Ovary (tissue), 9 donors: ENCODE results near the gene ARHGAP4. TPM values are rescaled to one million over a fixed set of nuclear protein-coding genes. Genes with fewer than 3 reads are reported as not detected.

ENCODE experiments used
- DNase-seq, 5 donors: peaks; one replicate each; pipeline ENCODE4 v3.0.0-alpha.2; 2019 to 2020
- H3K27ac ChIP-seq, 2 donors: fragments of 200-600 bp; one replicate each; pipeline versions ENCODE4 v1.5.1 to v1.8.0; 2019 to 2022
- H3K27me3 ChIP-seq: fragments of 200-600 bp; one replicate; pipeline ENCODE4 v1.8.0; 2022
- H3K36me3 ChIP-seq: fragments of 200-600 bp; sonication (generic); one replicate; pipeline ENCODE4 v1.5.1; 2019
- H3K4me1 ChIP-seq: one replicate; pipeline ENCODE4 v1.8.1; 2013; ENCODE audit warnings: mild to moderate bottlenecking, moderate library complexity; ENCODE audit not compliant: insufficient read depth
- H3K4me3 ChIP-seq: fragments of 200-600 bp; sonication (generic); one replicate; pipeline ENCODE4 v1.5.1; 2017
- H3K9me3 ChIP-seq, 2 donors: fragments of 200-600 bp in 1 of 2; sonication (generic) in 1 of 2; one replicate each; pipeline versions ENCODE4 v1.5.1 to v1.8.1; 2013 to 2019; ENCODE audit warnings: mild to moderate bottlenecking in 1 of 2, moderate library complexity in 1 of 2
- EP300 ChIP-seq: sonication (generic); formaldehyde crosslinking; IDR thresholded peaks from one replicate; pipeline ENCODE4 v1.6.1; 2017; ENCODE audit warnings: antibody characterized with exemption
- POLR2A ChIP-seq: fragments of 450-650 bp; IDR thresholded peaks from one replicate; pipeline ENCODE4 v1.6.1; 2017; ENCODE audit warnings: antibody characterized with exemption, mild to moderate bottlenecking, moderate library complexity
- WGBS, 3 donors: extraction: QIAGEN DNeasy Blood & Tissue Kit in 1 of 3; methylation state at CpG; one replicate each; pipeline versions ENCODE4 v1.1.5 to v1.1.7; 2013 to 2017; 5-methylcytosine and 5-hydroxymethylcytosine counted together
- intact Hi-C, 4 donors: fragments of 100-400 bp; cut with DNase I; formaldehyde crosslinking; loops; one replicate each; pipeline versions ENCODE4 v1.11.0 to v1.15.1; 2022 to 2023
- polyA plus RNA-seq, 2 donors: library from polyadenylated mRNA; stranded (reverse); fragments of 200-250 nt in 1 of 2; fragments of 350-450 nt in 1 of 2; fragmentation: Illumina TruSeq in 1 of 2; extraction: RNeasy Lipid Tissue Mini Kit (QIAGEN cat#74804) in 1 of 2; gene quantifications; one replicate each; pipeline ENCODE4 v1.2.3, GENCODE V29; 2013 to 2014
- total RNA-seq, 7 donors: library from RNA; depleted of rRNA in 2 of 7; stranded (reverse); fragments of >200 nt in 2 of 7; fragmentation: NEBNext Ultra II Directional in 3 of 7; extraction: Animal tissue kit (Norgen Biotek cat#: 25700) in 3 of 7; gene quantifications; one replicate each; pipeline versions ENCODE4 v1.1.0 to v1.2.4, GENCODE V29; 2016 to 2023
- TF ChIP-seq, protein P1 (sequence below), 3 donors: fragments of 450-650 bp in 2 of 3; fragments of 200-600 bp in 1 of 3; IDR thresholded peaks; one replicate each; pipeline versions ENCODE4 v1.5.1 to v1.8.0; 2016 to 2022; ENCODE audit warnings: antibody characterized with exemption in 3 of 3, mild to moderate bottlenecking in 1 of 3
- donor health status: DM: no; HTN: no; CAD: no; lungs with moderate emphysema.
- donor health status: DM: no; HTN: no; CAD: no.
- donor health status: Bipolar disorder and iron deficiency.
- donor health status: DM: yes; HTN: yes; CAD: no.
- donor health status: DM: no; HTN: no; CAD: no.
- donor health status: DM: yes; HTN: yes; CAD: no.

The ARHGAP4 gene
- total and polyA plus RNA-seq, 9 donors, result 1.2 to 22.3 (median 11.4) TPM

DNA sequence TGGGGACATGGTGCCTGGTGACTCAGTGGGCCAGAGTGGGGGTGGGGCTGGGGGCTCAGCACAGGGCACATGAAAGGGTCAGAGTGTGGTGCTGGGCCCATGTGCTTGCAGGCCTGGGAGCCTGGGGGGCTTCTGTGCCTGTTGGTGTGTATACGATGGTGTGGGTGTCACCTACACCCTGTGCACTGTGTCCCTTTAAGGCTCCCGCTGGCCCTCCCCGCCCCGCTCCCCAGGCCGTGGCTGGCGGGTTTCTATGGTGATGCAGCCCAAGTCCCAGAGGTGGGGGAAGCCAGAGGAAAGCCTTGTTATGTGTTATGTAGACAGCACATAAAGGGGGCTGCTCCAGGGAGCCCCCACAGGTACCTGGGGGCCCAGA lies 45.6 kb downstream of the ARHGAP4 start:
- no peaks in the 10 kb centered on the region for H3K36me3 ChIP-seq
- no peaks in the 10 kb centered on the region for H3K27me3 ChIP-seq
- DNase-seq, result no peak
- no peak overlapping the region for H3K4me3 ChIP-seq
- 10 to 56% (median 23%) methylated on average over 1 to 6 of the region's 6 CpGs for WGBS, 3 donors
- no peak overlapping the region for H3K27ac ChIP-seq
- no peaks in the 10 kb centered on the region for H3K9me3 ChIP-seq
- intact Hi-C loops, result no loop called here
- H3K4me1 ChIP-seq, result no peaks in the 10 kb centered on the region
- TF ChIP-seq EP300 (no peak), POLR2A (no peak)
- TF ChIP-seq, protein P1, sequence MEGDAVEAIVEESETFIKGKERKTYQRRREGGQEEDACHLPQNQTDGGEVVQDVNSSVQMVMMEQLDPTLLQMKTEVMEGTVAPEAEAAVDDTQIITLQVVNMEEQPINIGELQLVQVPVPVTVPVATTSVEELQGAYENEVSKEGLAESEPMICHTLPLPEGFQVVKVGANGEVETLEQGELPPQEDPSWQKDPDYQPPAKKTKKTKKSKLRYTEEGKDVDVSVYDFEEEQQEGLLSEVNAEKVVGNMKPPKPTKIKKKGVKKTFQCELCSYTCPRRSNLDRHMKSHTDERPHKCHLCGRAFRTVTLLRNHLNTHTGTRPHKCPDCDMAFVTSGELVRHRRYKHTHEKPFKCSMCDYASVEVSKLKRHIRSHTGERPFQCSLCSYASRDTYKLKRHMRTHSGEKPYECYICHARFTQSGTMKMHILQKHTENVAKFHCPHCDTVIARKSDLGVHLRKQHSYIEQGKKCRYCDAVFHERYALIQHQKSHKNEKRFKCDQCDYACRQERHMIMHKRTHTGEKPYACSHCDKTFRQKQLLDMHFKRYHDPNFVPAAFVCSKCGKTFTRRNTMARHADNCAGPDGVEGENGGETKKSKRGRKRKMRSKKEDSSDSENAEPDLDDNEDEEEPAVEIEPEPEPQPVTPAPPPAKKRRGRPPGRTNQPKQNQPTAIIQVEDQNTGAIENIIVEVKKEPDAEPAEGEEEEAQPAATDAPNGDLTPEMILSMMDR (IDR thresholded peaks at IDR 0.05), result no peak

DNA sequence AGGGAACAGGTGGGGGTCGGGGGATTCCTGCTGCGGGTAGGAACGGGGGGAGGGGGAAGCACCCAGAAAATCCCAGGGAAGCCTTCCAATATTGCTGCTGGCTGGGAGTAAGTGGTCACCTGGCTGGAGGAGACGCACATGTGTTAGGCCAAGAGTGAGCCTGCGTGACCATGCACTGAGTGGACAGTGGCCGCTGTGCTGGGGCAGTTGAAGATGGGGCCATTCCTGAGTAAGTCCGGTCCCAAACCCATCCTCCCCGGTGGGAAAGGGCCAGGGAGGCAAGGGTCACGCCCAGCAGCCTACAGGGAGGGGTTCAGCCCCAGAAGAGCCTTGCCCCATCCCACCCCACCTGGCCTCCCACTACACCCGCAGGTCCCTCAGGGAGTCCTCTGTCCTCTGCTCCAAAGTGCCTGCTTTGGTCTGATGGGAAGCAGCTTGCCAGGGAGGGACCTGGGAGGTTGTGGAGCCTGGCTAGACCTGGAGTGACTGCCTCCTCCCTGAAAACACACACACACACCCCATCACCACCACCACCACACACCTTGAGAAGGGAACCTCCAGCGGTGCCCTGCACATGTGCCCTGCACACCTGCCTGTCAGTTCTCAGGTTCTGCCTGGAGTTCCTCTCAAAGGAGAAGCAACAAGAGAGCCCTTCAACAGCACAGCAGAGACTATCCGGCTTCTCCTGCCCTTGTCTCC lies 46.2 kb downstream of the ARHGAP4 start:
- H3K9me3 ChIP-seq, result no peaks in the 10 kb centered on the region
- no peak overlapping the region for H3K4me3 ChIP-seq
- intact Hi-C loops, result no loop called here
- H3K36me3 ChIP-seq, result no peaks in the 10 kb centered on the region
- no peak overlapping the region for H3K27ac ChIP-seq
- TF ChIP-seq EP300, result no peak
- no peak for TF ChIP-seq POLR2A
- TF ChIP-seq, protein P1 (IDR thresholded peaks at IDR 0.05), result no peak
- H3K27me3 ChIP-seq, result no peaks in the 10 kb centered on the region
- 52 to 58% (median 53%) methylated on average over 12 of the region's 12 CpGs for WGBS, 3 donors
- DNase-seq, result no peak
- no peaks in the 10 kb centered on the region for H3K4me1 ChIP-seq

DNA sequence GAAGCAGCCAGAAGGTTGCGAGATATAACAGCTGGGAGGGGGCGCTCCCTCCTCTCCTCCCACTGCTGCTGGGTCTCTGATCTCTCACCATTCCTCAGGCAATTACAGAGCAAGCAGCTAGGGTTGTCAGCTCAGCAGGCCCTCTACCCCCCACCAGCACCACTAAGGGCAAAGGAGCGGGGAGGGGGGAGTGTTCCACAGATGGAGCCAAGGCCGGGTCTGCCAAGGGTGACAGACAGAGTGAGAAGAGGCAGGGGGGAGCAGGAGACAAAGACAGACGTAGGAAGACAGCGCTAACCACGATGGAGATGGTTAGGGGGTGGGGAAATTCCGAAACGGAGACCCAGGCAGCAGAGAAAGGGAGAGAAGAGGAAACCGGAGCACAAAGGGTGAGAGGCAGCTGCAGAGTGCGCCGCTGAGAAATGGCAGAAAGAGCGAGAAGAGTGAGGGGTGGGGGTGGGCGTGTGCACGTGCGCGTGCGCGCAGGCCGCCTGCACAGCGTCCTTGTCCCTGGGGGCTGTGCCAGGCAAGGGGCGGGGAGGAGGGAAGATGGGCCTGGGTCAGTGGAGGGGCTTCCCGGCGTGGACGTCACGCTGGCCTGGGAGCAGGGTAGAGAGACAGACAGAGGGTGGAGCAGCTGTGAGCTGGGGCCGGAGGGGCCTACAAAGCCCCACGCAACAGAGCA lies 47.0 kb downstream of the ARHGAP4 start:
- no peaks in the 10 kb centered on the region for H3K27me3 ChIP-seq
- no peaks in the 10 kb centered on the region for H3K4me1 ChIP-seq
- TF ChIP-seq, protein P1 (IDR thresholded peaks at IDR 0.05), result no peak
- TF ChIP-seq POLR2A, result no peak
- no peak for TF ChIP-seq EP300
- no peaks in the 10 kb centered on the region for H3K9me3 ChIP-seq
- intact Hi-C loops, result no loop called here
- DNase-seq, result no peak
- 12 to 22% (median 18%) methylated on average over 28 of the region's 28 CpGs for WGBS, 3 donors
- H3K36me3 ChIP-seq, result no peaks in the 10 kb centered on the region
- H3K27ac ChIP-seq, result no peak overlapping the region
- no peak overlapping the region for H3K4me3 ChIP-seq

DNA sequence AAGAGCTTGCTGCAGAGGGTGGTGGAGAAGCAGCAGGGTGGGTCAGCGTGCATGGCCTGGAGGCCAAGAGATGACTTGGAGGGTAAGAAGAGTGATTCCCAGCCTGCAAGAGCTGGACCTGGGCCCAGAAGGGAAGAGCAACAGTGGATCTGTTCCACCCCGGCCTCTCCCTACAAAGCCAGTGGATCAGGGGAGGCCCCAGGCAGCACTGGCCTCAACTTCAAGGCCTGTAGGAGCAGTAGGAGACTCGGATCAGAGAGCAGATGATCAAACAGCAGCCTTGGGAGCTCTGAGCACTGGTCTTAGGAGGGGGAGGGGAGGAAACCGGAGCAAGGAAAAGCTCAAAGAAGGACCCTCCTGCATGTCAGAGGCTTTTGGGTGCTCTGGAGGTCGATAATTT lies 47.7 kb downstream of the ARHGAP4 start:
- DNase-seq, result no peak
- Histone ChIP-seq H3K27ac (no peak overlapping the region), H3K27me3 (no peaks in the 10 kb centered on the region), H3K4me1 (no peaks in the 10 kb centered on the region), H3K36me3 (no peaks in the 10 kb centered on the region), H3K4me3 (no peak overlapping the region), H3K9me3 (no peaks in the 10 kb centered on the region)
- TF ChIP-seq, protein P1 (IDR thresholded peaks at IDR 0.05), result no peak
- TF ChIP-seq EP300 (no peak), POLR2A (no peak)
- intact Hi-C loops, result no loop called here
- 38 to 40% (median 38%) methylated on average over 5 of the region's 5 CpGs for WGBS, 3 donors
